Activated CD8-positive, alpha-beta T cell treated with anti-CD3 and anti-CD28 coated beads, Interleukin-2, amount 10 ng/mL, durations not matched to agents 7 days and 5 days (primary cell): ENCODE results near the gene DOCK1. TPM values are rescaled to one million over a fixed set of nuclear protein-coding genes. Genes with fewer than 3 reads are reported as not detected.

Experiments used
- ATAC-seq: fragments of 150-1000 bp; cut with Tn5 transposase; one replicate; pipeline ENCODE4 v1.10.0; 2021; ENCODE audit warnings: moderate library complexity
- CTCF ChIA-PET: fragments of 350-600 bp; sonication (Branson Sonifier 250); formaldehyde crosslinking; loops from one replicate; lab custom pipeline; 2021; ENCODE audit warnings: antibody characterized with exemption; lab: Charles Lee
- POLR2A ChIA-PET: fragments of 350-600 bp; sonication (Branson Sonifier 250); formaldehyde crosslinking; loops from one replicate; lab custom pipeline; 2021; ENCODE audit warnings: antibody characterized with exemption; lab: Charles Lee
- DNase-seq: peaks from one replicate; pipeline ENCODE4 v3.0.0-alpha.2; 2020
- H3K27ac Mint-ChIP-seq: one replicate; pipeline ENCODE4 v1.8.0; 2021; ENCODE audit warnings: mild to moderate bottlenecking, mixed read lengths
- H3K27me3 Mint-ChIP-seq: one replicate; pipeline ENCODE4 v1.8.0; 2021; ENCODE audit warnings: low read depth, mixed read lengths
- H3K36me3 Mint-ChIP-seq: one replicate; pipeline ENCODE4 v1.8.0; 2021; ENCODE audit warnings: low read depth, mixed read lengths
- H3K4me1 Mint-ChIP-seq: one replicate; pipeline ENCODE4 v1.8.0; 2021; ENCODE audit warnings: low read depth, mixed read lengths
- H3K4me3 Mint-ChIP-seq: one replicate; pipeline ENCODE4 v1.8.0; 2021; ENCODE audit warnings: mild to moderate bottlenecking, mixed read lengths
- H3K9me3 Mint-ChIP-seq: one replicate; pipeline ENCODE4 v1.8.0; 2022; ENCODE audit warnings: mixed read lengths; ENCODE audit not compliant: insufficient read depth
- total RNA-seq, 2 experiments: library from RNA; stranded (reverse); gene quantifications; one replicate each; pipeline ENCODE4 v1.2.3, GENCODE V29; 2021

The DOCK1 gene
- total RNA-seq, 2 experiments from 2014 or later: not detected

DNA sequence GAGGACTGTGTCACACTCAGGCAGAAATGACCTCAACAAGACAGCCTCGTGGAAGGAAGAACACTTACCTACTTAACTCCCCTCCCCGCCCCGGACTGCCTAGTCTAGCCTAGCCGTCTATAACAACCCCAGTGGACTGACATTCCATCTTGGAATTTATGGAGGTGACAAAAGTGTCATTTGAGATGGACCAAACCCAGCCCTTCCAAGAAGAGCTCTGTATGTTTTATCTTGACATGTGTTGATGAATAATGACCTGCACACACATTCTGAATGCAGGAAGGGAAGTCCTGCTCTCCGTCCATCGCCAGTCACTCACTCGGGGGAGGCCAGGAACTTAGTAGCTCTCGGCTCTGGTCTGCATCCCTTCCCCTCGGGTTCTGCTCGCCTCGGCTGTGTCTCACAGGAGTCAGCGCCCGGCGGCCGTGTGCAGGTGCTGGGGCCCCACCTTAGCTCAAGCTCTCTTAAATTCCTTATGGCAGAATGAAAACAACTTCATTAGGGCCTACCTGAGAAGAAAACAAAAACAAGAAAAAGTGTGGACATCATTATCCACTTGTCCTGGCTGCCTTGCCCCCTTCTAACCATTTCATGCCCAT lies 503.0 kb downstream of the DOCK1 start:
- ChIA-PET POLR2A (no interaction called here), CTCF (no interaction called here)
- Mint-ChIP-seq H3K4me1 (no peaks in the 10 kb centered on the region), H3K27ac (no peak overlapping the region), H3K9me3 (no peaks in the 10 kb centered on the region), H3K36me3 (no peaks in the 10 kb centered on the region), H3K4me3 (no peak overlapping the region), H3K27me3 (no peaks in the 10 kb centered on the region)
- ATAC-seq (no peak), DNase-seq (no peak)

DNA sequence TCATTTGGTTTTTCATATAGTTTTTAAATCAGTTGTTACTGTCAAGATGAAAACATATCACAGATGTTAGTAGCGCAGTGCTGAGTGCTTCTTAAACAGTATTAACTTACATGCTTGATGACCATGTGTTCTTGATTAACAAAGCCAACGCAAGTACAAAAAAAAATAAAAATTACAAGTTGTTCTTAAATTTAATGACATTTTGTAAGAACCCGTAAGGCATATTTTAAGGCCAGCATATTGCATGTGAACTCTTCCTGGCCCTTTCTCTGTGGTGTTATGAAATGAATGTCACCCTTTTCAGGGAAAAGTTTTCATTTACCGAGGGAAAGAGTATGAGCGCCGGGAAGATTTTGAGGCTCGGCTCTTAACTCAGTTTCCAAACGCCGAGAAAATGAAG lies 503.5 kb downstream of the DOCK1 start:
- Mint-ChIP-seq H3K36me3 (no peaks in the 10 kb centered on the region), H3K27me3 (no peaks in the 10 kb centered on the region), H3K9me3 (no peaks in the 10 kb centered on the region), H3K27ac (no peak overlapping the region), H3K4me3 (no peak overlapping the region), H3K4me1 (no peaks in the 10 kb centered on the region)
- POLR2A ChIA-PET: no interaction called here
- ATAC-seq (no peak), DNase-seq (no peak)
- CTCF ChIA-PET: no interaction called here

DNA sequence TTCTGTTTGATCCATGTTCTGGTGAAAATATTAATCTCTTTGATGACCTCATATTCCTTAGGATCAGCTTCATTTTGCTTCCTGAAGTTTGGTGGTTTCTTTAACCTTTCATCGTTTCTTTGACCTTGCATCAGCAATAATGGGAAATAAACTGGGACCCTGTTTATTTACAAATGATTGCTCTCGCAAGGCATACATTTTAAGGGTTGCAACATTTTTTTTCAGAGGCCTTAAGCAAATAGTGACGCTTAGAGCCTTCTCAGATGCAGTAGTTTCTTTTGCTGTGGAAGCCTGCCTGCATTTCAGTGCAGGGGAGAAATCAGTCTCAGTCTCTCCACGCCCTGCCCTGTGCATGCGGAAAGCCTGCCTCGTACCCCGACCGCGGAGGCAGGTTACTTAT lies 504.8 kb downstream of the DOCK1 start:
- H3K9me3 Mint-ChIP-seq: no peaks in the 10 kb centered on the region

DNA sequence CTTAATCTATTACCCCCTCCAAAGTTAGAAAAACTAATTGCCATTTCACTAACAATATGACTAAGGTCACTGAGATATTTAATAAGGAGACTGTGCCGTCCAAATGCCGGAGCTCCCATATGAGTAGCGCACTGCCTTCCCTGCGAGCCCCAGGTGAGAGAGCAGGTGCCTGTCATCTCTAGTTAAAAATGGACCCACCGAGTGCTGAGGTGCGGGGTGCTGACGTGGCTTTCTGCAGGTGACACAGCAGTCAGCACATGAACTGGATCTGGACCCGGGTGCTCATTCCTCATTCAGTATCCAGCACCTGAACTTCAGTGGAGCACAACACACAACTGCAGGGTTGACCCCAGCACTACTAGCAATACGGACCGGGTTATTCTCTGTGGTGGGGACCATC lies 505.8 kb downstream of the DOCK1 start:
- Mint-ChIP-seq H3K4me1 (no peaks in the 10 kb centered on the region), H3K27me3 (no peaks in the 10 kb centered on the region)
- ATAC-seq: no peak

More for the DNA sequence above, 504.8 kb downstream of the DOCK1 start:
- H3K4me3 Mint-ChIP-seq: no peak overlapping the region
- DNase-seq (no peak), ATAC-seq (no peak)
- no peaks in the 10 kb centered on the region for H3K27me3 Mint-ChIP-seq
- no peaks in the 10 kb centered on the region for H3K36me3 Mint-ChIP-seq
- H3K27ac Mint-ChIP-seq: no peak overlapping the region
- CTCF ChIA-PET: no interaction called here
- POLR2A ChIA-PET: no interaction called here
- H3K4me1 Mint-ChIP-seq: no peaks in the 10 kb centered on the region

DNA sequence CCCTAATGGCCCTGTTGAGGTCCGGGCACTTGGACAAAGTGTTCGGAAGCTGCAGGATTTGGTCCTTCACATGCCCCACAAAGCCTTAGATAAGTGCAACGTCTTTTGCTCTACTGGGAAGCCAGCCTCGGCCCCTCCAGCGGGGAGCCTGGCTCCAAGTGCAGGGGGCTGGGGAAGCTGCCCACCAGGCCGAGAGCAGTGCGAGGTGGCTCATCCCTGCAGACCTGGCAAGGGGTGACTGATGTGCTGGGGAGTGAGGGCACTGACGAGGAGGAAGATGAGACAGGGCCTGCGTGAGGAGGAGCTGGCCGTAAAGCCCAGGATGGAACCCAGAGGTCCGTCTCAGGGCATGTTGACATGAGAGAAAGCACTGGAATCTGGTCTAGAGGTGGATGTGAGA lies 508.1 kb downstream of the DOCK1 start:
- no peak for DNase-seq
- H3K4me3 Mint-ChIP-seq: no peak overlapping the region
- no peaks in the 10 kb centered on the region for H3K27me3 Mint-ChIP-seq
- no peak overlapping the region for H3K27ac Mint-ChIP-seq
- no peak for ATAC-seq
- no peaks in the 10 kb centered on the region for H3K9me3 Mint-ChIP-seq
- no peaks in the 10 kb centered on the region for H3K36me3 Mint-ChIP-seq
- H3K4me1 Mint-ChIP-seq: no peaks in the 10 kb centered on the region
- ChIA-PET POLR2A (no interaction called here), CTCF (no interaction called here)

More for the DNA sequence above, 505.8 kb downstream of the DOCK1 start:
- POLR2A ChIA-PET: no interaction called here
- Mint-ChIP-seq H3K4me3 (no peak overlapping the region), H3K36me3 (no peaks in the 10 kb centered on the region), H3K27ac (no peak overlapping the region), H3K9me3 (no peaks in the 10 kb centered on the region)
- CTCF ChIA-PET: no interaction called here
- no peak for DNase-seq

DNA sequence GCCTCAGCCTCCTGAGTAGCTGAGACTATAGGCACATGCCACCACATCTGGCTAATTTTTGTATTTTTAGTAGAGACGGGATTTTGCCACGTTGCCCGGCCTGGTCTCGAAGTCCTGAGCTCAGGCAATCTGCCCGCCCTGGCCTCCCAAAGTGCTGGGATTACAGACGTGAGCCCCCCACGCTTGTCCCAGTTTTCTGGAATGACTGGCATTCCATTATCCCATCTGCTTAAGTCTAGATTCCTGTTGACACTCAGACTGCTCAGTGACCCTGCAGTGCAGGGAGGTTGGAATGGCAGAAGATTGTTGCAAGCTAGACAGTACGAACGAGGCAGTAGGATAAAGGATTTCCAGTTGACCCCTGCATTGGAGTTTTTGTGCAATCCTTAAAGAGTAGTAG lies 508.8 kb downstream of the DOCK1 start:
- ChIA-PET CTCF (no interaction called here), POLR2A (no interaction called here)
- H3K27me3 Mint-ChIP-seq: no peaks in the 10 kb centered on the region
- no peak overlapping the region for H3K27ac Mint-ChIP-seq
- ATAC-seq: no peak
- DNase-seq: no peak
- no peaks in the 10 kb centered on the region for H3K9me3 Mint-ChIP-seq
- no peaks in the 10 kb centered on the region for H3K36me3 Mint-ChIP-seq
- H3K4me1 Mint-ChIP-seq: no peaks in the 10 kb centered on the region
- H3K4me3 Mint-ChIP-seq: no peak overlapping the region

DNA sequence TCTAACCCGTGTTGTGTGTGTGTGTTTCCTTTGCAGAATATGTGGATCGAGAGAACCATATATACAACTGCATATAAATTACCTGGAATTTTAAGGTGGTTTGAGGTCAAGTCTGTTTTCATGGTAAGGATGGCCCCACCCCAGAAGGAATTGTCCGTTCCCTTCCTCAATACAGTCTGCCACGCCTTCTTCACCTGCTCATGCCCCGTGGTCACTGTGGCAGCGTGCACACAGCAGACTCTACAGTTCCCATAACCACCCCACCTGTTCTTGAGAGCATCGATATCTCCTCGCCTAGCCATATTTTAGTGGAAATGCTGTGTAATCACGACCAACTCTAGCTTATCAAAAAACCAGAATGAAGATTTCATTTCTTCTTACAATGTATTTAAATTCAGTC lies 509.9 kb downstream of the DOCK1 start:
- no peak for DNase-seq
- Mint-ChIP-seq H3K9me3 (no peaks in the 10 kb centered on the region), H3K27me3 (no peaks in the 10 kb centered on the region), H3K36me3 (no peaks in the 10 kb centered on the region), H3K4me1 (no peaks in the 10 kb centered on the region), H3K27ac (no peak overlapping the region), H3K4me3 (no peak overlapping the region)
- POLR2A ChIA-PET: no interaction called here
- CTCF ChIA-PET: no interaction called here
- ATAC-seq: no peak

DNA sequence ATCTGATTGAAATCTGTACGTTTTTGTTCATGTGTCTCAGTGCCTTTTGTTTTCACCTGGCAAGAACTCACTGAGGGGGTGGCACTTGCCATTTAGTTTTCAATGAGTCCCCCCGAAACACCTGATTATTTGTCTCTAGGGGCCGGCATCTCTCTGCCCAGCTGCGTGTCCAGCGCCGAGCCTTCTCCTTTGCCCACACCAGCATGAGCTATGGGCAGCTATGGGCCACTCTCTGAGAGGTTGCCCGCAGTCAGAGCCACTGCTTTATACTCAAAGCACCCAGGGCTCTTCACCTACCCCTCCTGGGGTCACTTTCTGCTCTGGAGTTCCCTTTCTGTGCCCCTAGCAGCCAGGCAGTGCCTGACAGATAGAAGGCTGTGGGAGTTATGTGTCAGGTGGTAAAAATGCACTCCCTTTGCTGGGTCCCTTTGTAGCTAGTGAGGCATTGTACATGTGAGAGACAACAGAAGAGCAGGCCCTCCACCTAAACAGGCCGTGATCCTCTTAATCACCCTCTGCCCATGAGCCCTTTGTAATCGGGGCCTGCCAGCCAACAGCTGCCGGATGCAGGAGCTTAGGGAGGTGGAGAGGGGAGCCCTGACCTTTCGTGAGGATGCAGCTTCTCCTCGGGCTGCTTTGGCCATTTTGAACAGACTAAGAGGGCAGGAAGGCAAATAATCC lies 510.8 kb downstream of the DOCK1 start:
- H3K27ac Mint-ChIP-seq: no peak overlapping the region
- POLR2A ChIA-PET: no interaction called here
- no peaks in the 10 kb centered on the region for H3K36me3 Mint-ChIP-seq
- H3K27me3 Mint-ChIP-seq: no peaks in the 10 kb centered on the region
- H3K9me3 Mint-ChIP-seq: no peaks in the 10 kb centered on the region
- DNase-seq (no peak), ATAC-seq (no peak)
- no peak overlapping the region for H3K4me3 Mint-ChIP-seq
- H3K4me1 Mint-ChIP-seq: no peaks in the 10 kb centered on the region
- CTCF ChIA-PET: no interaction called here

DNA sequence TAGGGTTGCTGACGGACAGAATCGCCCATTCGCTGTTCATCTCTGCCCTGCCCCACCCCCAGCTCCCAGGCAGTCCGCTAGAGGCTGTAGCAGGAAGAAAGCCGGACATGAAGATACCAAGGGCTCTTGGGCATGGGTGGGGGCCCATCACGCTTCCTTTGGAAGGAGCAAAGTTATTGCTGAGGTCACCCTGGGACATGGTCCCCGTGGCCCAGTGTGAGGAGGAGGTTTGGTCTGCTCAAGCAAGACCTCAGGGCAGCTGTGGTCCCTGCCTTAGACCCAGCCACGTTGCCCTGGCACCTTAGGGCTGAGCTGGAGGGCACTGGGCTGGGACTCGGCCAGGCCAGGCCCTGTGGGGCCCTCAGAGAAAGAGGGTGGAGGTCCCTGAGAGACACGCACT lies 511.8 kb downstream of the DOCK1 start:
- Mint-ChIP-seq H3K27ac (no peak overlapping the region), H3K9me3 (no peaks in the 10 kb centered on the region), H3K4me3 (no peak overlapping the region), H3K4me1 (no peaks in the 10 kb centered on the region), H3K36me3 (no peaks in the 10 kb centered on the region), H3K27me3 (no peaks in the 10 kb centered on the region)
- POLR2A ChIA-PET: no interaction called here
- DNase-seq (no peak), ATAC-seq (no peak)
- CTCF ChIA-PET: no interaction called here

DNA sequence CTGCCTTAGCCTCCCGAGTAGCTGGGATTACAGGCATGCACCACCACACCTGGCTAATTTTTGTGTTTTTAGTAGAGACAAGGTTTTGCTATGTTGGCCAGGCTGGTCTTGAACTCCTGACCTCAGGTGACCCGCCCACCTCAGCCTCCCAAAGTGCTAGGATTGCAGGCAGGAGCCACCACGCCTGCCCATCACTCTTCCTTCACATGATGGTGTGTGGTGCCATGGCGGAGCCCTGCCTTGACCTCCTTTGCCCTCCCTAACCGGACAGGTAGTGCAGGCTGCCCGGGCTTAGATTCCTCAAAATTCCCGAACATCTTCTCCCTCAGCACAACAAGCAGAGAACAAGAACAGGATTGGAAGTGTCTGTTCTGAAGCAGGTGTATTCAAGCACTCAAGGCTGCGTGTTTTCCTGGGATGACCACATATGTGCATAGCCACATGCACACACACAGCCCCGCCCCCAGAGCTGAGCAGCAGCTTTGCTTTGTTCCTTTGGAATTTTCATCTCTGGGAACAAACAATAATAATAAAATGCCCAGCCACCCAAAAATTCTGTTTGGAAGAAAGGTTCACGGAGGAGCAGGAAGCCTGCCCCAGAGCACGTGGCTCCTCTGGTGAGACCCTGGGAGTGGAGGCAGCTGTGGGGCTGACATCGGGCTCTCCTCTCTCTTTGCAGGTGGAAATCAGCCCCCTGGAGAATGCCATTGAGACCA lies 512.6 kb downstream of the DOCK1 start:
- no peaks in the 10 kb centered on the region for H3K27me3 Mint-ChIP-seq
- H3K4me1 Mint-ChIP-seq: no peaks in the 10 kb centered on the region
- H3K4me3 Mint-ChIP-seq: no peak overlapping the region
- DNase-seq (no peak), ATAC-seq (no peak)
- no peaks in the 10 kb centered on the region for H3K9me3 Mint-ChIP-seq
- ChIA-PET CTCF (no interaction called here), POLR2A (no interaction called here)
- no peak overlapping the region for H3K27ac Mint-ChIP-seq
- H3K36me3 Mint-ChIP-seq: no peaks in the 10 kb centered on the region

DNA sequence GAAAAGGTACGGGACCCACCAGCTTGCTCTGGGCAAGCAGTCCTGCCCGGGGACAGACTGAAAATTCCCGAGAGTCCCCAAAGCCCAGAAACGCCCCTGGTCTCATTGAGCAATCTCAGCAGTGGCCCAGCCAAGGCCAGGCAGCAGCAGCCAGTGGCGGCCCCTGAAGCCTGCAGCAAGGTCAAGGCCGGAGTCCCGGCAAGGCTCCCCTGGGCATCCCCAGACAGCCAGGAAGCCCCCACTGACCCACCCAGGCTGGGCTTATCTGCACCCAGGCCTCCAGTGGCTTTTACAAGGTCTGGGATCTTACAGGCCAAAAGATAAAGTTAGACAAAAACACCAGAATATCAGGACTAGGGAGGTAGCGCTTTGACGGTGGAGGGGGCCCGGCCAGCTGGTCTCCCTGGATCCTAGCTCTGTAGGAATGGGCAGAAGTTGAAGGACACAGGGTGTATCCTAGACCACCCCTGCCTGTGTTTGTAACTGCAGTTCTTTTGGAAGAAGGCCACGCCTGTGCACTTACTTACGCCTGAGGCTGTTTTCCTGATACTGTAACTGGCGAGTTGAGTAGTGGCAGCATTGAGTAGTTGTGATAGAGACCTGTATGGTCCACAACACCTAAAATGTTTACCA lies 513.4 kb downstream of the DOCK1 start:
- Mint-ChIP-seq H3K4me1 (no peaks in the 10 kb centered on the region), H3K27ac (no peak overlapping the region), H3K27me3 (no peaks in the 10 kb centered on the region), H3K4me3 (no peak overlapping the region), H3K9me3 (no peaks in the 10 kb centered on the region), H3K36me3 (no peaks in the 10 kb centered on the region)
- no peak for ATAC-seq
- DNase-seq: no peak
- ChIA-PET POLR2A (no interaction called here), CTCF (no interaction called here)

DNA sequence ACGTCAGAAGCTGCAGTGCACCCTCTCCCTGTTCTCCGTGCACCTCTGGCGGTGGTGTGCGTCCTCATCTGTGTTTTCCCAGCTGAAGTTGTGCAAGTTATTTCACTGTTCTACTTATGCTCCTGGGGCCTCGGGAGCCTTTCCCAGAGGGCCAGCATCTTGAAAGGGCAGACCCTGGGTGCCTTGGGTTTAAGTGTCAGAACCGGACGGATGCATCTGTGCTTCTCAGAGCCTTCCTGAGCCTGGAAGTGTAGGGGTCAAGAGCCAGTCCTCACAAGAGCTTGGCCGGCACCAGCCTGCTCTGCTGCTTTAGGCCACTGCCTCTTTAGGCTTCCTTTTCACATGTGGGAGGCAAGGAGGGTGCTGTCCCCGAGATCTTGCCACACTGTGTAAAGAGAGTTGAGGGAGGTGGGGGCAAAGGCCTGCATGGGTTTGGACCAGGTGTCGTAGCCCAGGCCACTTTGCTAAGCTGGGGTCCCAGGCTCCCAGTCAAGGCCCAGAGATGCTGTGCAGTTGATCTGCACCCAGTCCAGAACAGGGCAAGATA lies 515.0 kb downstream of the DOCK1 start:
- H3K27me3 Mint-ChIP-seq: no peaks in the 10 kb centered on the region
- DNase-seq (no peak), ATAC-seq (no peak)
- no peak overlapping the region for H3K4me3 Mint-ChIP-seq
- CTCF ChIA-PET: no interaction called here
- no peaks in the 10 kb centered on the region for H3K4me1 Mint-ChIP-seq
- no peak overlapping the region for H3K27ac Mint-ChIP-seq
- no peaks in the 10 kb centered on the region for H3K9me3 Mint-ChIP-seq
- no peaks in the 10 kb centered on the region for H3K36me3 Mint-ChIP-seq
- POLR2A ChIA-PET: no interaction called here
